Mesothelial cell of epicardium (in vitro differentiated cells): Measurements from ENCODE around the gene MAB21L4. TPM values are rescaled to one million over a fixed set of nuclear protein-coding genes. Genes with fewer than 3 reads are reported as not detected.

Source experiments
- DNase-seq, 2 experiments: peaks; one replicate each; pipeline ENCODE4 v3.0.0; 2021; ENCODE audit warnings: low spot score in 2 of 2; ENCODE audit not compliant: unreplicated experiment in 2 of 2
- H3K27ac Mint-ChIP-seq: 2 replicates; pipeline ENCODE4 v1.8.0; 2021; ENCODE audit warnings: mixed read lengths
- H3K27me3 Mint-ChIP-seq: 2 replicates; pipeline ENCODE4 v1.8.0; 2021; ENCODE audit warnings: low read depth, mixed read lengths
- H3K36me3 Mint-ChIP-seq: 2 replicates; pipeline ENCODE4 v1.8.0; 2021; ENCODE audit warnings: mixed read lengths
- H3K4me1 Mint-ChIP-seq: 2 replicates; pipeline ENCODE4 v1.8.0; 2021; ENCODE audit warnings: mixed read lengths
- H3K4me3 Mint-ChIP-seq: 2 replicates; pipeline ENCODE4 v1.8.0; 2021; ENCODE audit warnings: mild to moderate bottlenecking, moderate library complexity, mixed read lengths
- H3K9me3 Mint-ChIP-seq: 2 replicates; pipeline ENCODE4 v1.8.0; 2021; ENCODE audit warnings: mixed read lengths
- CTCF ChIP-seq: fragments of 200-600 bp; sonication (generic); IDR thresholded peaks from one replicate; pipeline ENCODE4 v1.5.0; 2021; ENCODE audit warnings: antibody characterized with exemption; ENCODE audit not compliant: unreplicated experiment
- total RNA-seq: library from RNA; stranded (reverse); gene quantifications from 3 replicates; pipeline ENCODE4 v1.2.1, GENCODE V29; 2021

The MAB21L4 gene
- total RNA-seq, 1 donor from 2014 or later, result 2.4 TPM

- DNase-seq, result no peak
- H3K36me3 Mint-ChIP-seq, result no peaks in the 10 kb centered on the region
- TF ChIP-seq CTCF, result no peak
- no peaks in the 10 kb centered on the region for H3K4me1 Mint-ChIP-seq
- no peak overlapping the region for H3K4me3 Mint-ChIP-seq
- peaks cover under 1% of the 10 kb centered on the region for H3K27me3 Mint-ChIP-seq
- no peak overlapping the region for H3K27ac Mint-ChIP-seq
- H3K9me3 Mint-ChIP-seq, result peaks cover 9% of the 10 kb centered on the region
These were observed 43.2 kb downstream of the MAB21L4 start for GRCh38 chr2:240852671-240853314.

- Mint-ChIP-seq H3K36me3 (no peaks in the 10 kb centered on the region), H3K4me1 (no peaks in the 10 kb centered on the region), H3K9me3 (peaks cover 9% of the 10 kb centered on the region), H3K4me3 (no peak overlapping the region), H3K27ac (no peak overlapping the region), H3K27me3 (peaks cover 11% of the 10 kb centered on the region)
- peak; percentile 95 for TF ChIP-seq CTCF
- DNase-seq, result peak; percentile 66 to 91
These were observed 44.6 kb downstream of the MAB21L4 start for GRCh38 chr2:240851078-240851991.

- H3K27me3 Mint-ChIP-seq, result peaks cover 13% of the 10 kb centered on the region
- no peak overlapping the region for H3K4me3 Mint-ChIP-seq
- no peak for TF ChIP-seq CTCF
- no peaks in the 10 kb centered on the region for H3K36me3 Mint-ChIP-seq
- H3K27ac Mint-ChIP-seq, result no peak overlapping the region
- no peak for DNase-seq
- peaks cover 9% of the 10 kb centered on the region for H3K9me3 Mint-ChIP-seq
- H3K4me1 Mint-ChIP-seq, result no peaks in the 10 kb centered on the region
These were observed 45.2 kb downstream of the MAB21L4 start for GRCh38 chr2:240850756-240851077.

GRCh38 chr2:240850026-240850425, 45.9 kb downstream of the MAB21L4 start:
- H3K27ac Mint-ChIP-seq, result no peak overlapping the region
- no peak for TF ChIP-seq CTCF
- DNase-seq, result no peak
- H3K4me1 Mint-ChIP-seq, result no peaks in the 10 kb centered on the region
- H3K9me3 Mint-ChIP-seq, result peaks cover 9% of the 10 kb centered on the region
- H3K4me3 Mint-ChIP-seq, result no peak overlapping the region
- peaks cover 17% of the 10 kb centered on the region for H3K27me3 Mint-ChIP-seq
- H3K36me3 Mint-ChIP-seq, result no peaks in the 10 kb centered on the region

- no peaks in the 10 kb centered on the region for H3K36me3 Mint-ChIP-seq
- no peak for DNase-seq
- no peak overlapping the region for H3K4me3 Mint-ChIP-seq
- peaks cover 27% of the 10 kb centered on the region for H3K27me3 Mint-ChIP-seq
- peaks cover 1% of the 10 kb centered on the region for H3K9me3 Mint-ChIP-seq
- no peaks in the 10 kb centered on the region for H3K4me1 Mint-ChIP-seq
- no peak for TF ChIP-seq CTCF
- H3K27ac Mint-ChIP-seq, result no peak overlapping the region
These were observed 46.9 kb downstream of the MAB21L4 start for GRCh38 chr2:240848900-240849680.
